HFFc6 (cell line): Measurements from ENCODE around the gene GINS1. TPM values are rescaled to one million over a fixed set of nuclear protein-coding genes. Genes with fewer than 3 reads are reported as not detected.

Experiments used
- DNase-seq: peaks from one replicate; pipeline ENCODE4 v3.0.0-alpha.2; 2018
- H3K27ac Mint-ChIP-seq: 2 replicates; pipeline ENCODE4 v1.8.0; 2020; ENCODE audit warnings: mild to moderate bottlenecking, mixed read lengths
- H3K27me3 Mint-ChIP-seq: 2 replicates; pipeline ENCODE4 v1.8.0; 2021; ENCODE audit warnings: mild to moderate bottlenecking, moderate library complexity, mixed read lengths; ENCODE audit not compliant: insufficient read depth
- H3K36me3 Mint-ChIP-seq: 2 replicates; pipeline ENCODE4 v1.8.0; 2021; ENCODE audit warnings: low read depth, mixed read lengths
- H3K4me1 Mint-ChIP-seq: 2 replicates; pipeline ENCODE4 v1.8.0; 2020; ENCODE audit warnings: low read depth, mixed read lengths
- H3K4me3 Mint-ChIP-seq: 2 replicates; pipeline ENCODE4 v1.8.0; 2020; ENCODE audit warnings: mild to moderate bottlenecking, moderate library complexity, mixed read lengths
- H3K9me3 Mint-ChIP-seq: 2 replicates; pipeline ENCODE4 v1.8.0; 2020; ENCODE audit warnings: mild to moderate bottlenecking, mixed read lengths
- CTCF ChIP-seq: fragments of 200-600 bp; sonication (generic); IDR thresholded peaks from 2 replicates; pipeline ENCODE4 v1.5.0; 2021; ENCODE audit warnings: antibody characterized with exemption, mild to moderate bottlenecking
- total RNA-seq, 6 experiments: library from RNA; stranded (reverse); fragmentation: NEBNext Ultra II Directional; extraction: Animal tissue kit (Norgen Biotek cat#: 25700); gene quantifications; 2 replicates in 1 of 6; 3 replicates in 5 of 6; pipeline ENCODE4 v1.2.3, GENCODE V29; 2021

Gene GINS1
- total RNA-seq, 6 experiments from 2014 or later: 7.5 to 13.9 (median 11.7) TPM

- no peak overlapping the region for H3K27ac Mint-ChIP-seq
- H3K4me1 Mint-ChIP-seq: no peaks in the 10 kb centered on the region
- DNase-seq: no peak
- H3K4me3 Mint-ChIP-seq: no peak overlapping the region
- no peak for TF ChIP-seq CTCF
- H3K27me3 Mint-ChIP-seq: peaks cover 2% of the 10 kb centered on the region; the same call in 1 of the 2 replicates
- H3K36me3 Mint-ChIP-seq: no peaks in the 10 kb centered on the region
- no peaks in the 10 kb centered on the region for H3K9me3 Mint-ChIP-seq
Measured at GRCh38 chr20:25494506-25495188, 87.2 kb downstream of the GINS1 start.

- TF ChIP-seq CTCF: no peak
- Mint-ChIP-seq H3K4me1 (no peaks in the 10 kb centered on the region), H3K27me3 (peaks cover 2% of the 10 kb centered on the region; the same call in 1 of the 2 replicates), H3K27ac (no peak overlapping the region), H3K9me3 (no peaks in the 10 kb centered on the region), H3K36me3 (no peaks in the 10 kb centered on the region), H3K4me3 (no peak overlapping the region)
- DNase-seq: no peak
Measured at GRCh38 chr20:25495189-25495824, 87.8 kb downstream of the GINS1 start.

- Mint-ChIP-seq H3K4me3 (no peak overlapping the region), H3K9me3 (no peaks in the 10 kb centered on the region), H3K36me3 (no peaks in the 10 kb centered on the region), H3K27ac (no peak overlapping the region), H3K4me1 (no peaks in the 10 kb centered on the region), H3K27me3 (peaks cover 2% of the 10 kb centered on the region; the same call in 1 of the 2 replicates)
- TF ChIP-seq CTCF: no peak
- DNase-seq: no peak
Measured at GRCh38 chr20:25496165-25496967, 88.9 kb downstream of the GINS1 start.

DNA sequence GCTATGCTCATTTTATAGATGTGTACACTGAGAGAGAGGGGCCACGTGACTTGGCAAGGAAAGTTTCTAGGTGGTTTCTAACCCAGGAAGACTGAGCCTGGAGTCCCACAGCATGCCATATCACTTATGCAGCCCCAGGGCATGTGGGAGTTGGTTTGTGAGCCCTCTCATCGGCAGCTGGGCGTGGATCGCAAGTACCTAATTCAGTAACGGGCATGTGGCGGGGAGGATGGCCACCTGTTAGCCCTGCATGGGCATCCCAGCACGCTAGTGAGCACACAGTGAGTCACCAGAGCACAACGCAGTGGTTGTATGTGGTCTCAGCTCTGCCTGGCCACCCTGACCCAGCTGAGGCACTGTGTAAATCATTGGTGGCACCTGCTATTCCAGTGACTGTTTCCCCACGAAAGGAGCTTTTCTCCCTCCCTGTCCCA is 89.5 kb downstream of the GINS1 start:
- no peak overlapping the region for H3K27ac Mint-ChIP-seq
- TF ChIP-seq CTCF: no peak
- H3K4me1 Mint-ChIP-seq: no peaks in the 10 kb centered on the region
- peaks cover 2% of the 10 kb centered on the region; the same call in 1 of the 2 replicates for H3K27me3 Mint-ChIP-seq
- no peak overlapping the region for H3K4me3 Mint-ChIP-seq
- DNase-seq: no peak
- H3K36me3 Mint-ChIP-seq: no peaks in the 10 kb centered on the region
- H3K9me3 Mint-ChIP-seq: no peaks in the 10 kb centered on the region

DNA sequence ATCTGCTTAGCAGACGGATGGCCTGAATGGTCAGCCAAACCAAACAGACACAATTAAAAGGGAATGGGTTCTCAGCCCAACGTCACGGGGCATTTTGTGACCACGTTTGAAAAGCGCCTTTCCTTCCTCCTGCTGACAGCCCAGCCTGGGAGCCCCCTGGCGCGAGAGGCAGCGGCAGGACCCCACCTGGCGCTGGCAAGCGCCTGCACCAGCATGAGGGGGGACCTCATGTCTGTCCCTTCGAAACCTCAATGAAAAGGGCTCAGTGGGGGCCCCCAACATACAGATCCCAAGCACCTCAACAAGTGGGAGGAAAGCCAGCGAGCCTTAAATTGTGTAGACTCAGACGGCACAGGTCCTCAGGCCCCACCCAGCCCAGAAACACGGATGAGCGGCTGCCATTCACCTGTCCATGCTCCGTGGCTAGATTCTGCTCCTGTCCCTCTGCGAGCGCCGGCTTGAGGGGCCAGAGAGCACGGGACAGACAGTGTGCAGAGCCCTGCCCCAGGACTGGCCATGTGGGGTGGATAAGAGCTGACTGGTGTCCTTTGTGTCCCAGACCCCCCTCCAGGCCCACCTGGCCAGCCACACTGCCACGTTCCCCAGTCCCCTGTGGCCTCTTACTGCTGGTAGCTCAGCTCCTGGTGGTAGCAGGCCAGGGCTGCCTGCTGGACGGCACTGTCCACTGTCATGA is 90.3 kb downstream of the GINS1 start:
- Mint-ChIP-seq H3K4me3 (no peak overlapping the region), H3K4me1 (no peaks in the 10 kb centered on the region), H3K9me3 (no peaks in the 10 kb centered on the region), H3K36me3 (no peaks in the 10 kb centered on the region), H3K27me3 (peaks cover 2% of the 10 kb centered on the region; the same call in 1 of the 2 replicates), H3K27ac (no peak overlapping the region)
- no peak for TF ChIP-seq CTCF
- DNase-seq: no peak
